ENCODE results near the gene KIF16B.
A peak's percentile ranks its signal among the peaks of the same experiment; 100 is the strongest.

KIF16B gene

GRCh38 chr20:16486532-16486931 is 86.7 kb downstream of the KIF16B start:
- H3K27ac ChIP-seq, result no peak overlapping the region
- TF ChIP-seq ZFX (IDR thresholded peaks at IDR 0.05) (no peak), CTCF (conservative IDR thresholded peaks at IDR 0.05) (no peak)

GRCh38 chr20:16485401-16485800 is 87.8 kb downstream of the KIF16B start:
- H3K27ac ChIP-seq, result no peak overlapping the region

GRCh38 chr20:16483024-16483423 is 90.2 kb downstream of the KIF16B start:
- TF ChIP-seq CTCF (conservative IDR thresholded peaks at IDR 0.05) (no peak), ZFX (IDR thresholded peaks at IDR 0.05) (no peak)
- no peak overlapping the region for H3K27ac ChIP-seq

More at GRCh38 chr20:16485401-16485800, 87.8 kb downstream of the KIF16B start:
- TF ChIP-seq CTCF (conservative IDR thresholded peaks at IDR 0.05) (no peak), ZFX (IDR thresholded peaks at IDR 0.05) (no peak)

- TF ChIP-seq ZFX (IDR thresholded peaks at IDR 0.05) (no peak), CTCF (conservative IDR thresholded peaks at IDR 0.05) (no peak)
These were observed 91.3 kb downstream of the KIF16B start for GRCh38 chr20:16481977-16482376.

GRCh38 chr20:16479666-16480065 is 93.6 kb downstream of the KIF16B start:
- H3K27ac ChIP-seq, result no peak overlapping the region
- no peak for TF ChIP-seq ZFX (IDR thresholded peaks at IDR 0.05)
- no peak for TF ChIP-seq CTCF (conservative IDR thresholded peaks at IDR 0.05)

More at GRCh38 chr20:16481977-16482376, 91.3 kb downstream of the KIF16B start:
- H3K27ac ChIP-seq, result no peak overlapping the region

GRCh38 chr20:16477632-16478031 is 95.6 kb downstream of the KIF16B start:
- TF ChIP-seq CTCF (conservative IDR thresholded peaks at IDR 0.05) (no peak), ZFX (IDR thresholded peaks at IDR 0.05) (no peak)
- H3K27ac ChIP-seq, result no peak overlapping the region

- TF ChIP-seq CTCF (conservative IDR thresholded peaks at IDR 0.05), result peak; percentile 80
- no peak for TF ChIP-seq ZFX (IDR thresholded peaks at IDR 0.05)
These were observed 97.2 kb downstream of the KIF16B start for GRCh38 chr20:16476032-16476431.

More at GRCh38 chr20:16476032-16476431, 97.2 kb downstream of the KIF16B start:
- H3K27ac ChIP-seq, result no peak overlapping the region

Data from C4-2B (cell line).